DND-41 (cell line): ENCODE data around the gene DDX39A.

Experiments used
- ATAC-seq: fragments of 200-7000 bp; cut with Tn5 transposase; 3 replicates; pipeline ENCODE4 v1.9.1; 2021; ENCODE audit warnings: low read depth; ENCODE audit not compliant: insufficient read depth
- DNase-seq: peaks from one replicate; pipeline ENCODE4 v3.0.0-alpha.2; 2020
- H2AFZ ChIP-seq: 2 replicates; pipeline ENCODE4 v1.6.0; 2012; ENCODE audit warnings: low read depth, low read length
- H3K27ac ChIP-seq: 2 replicates; pipeline ENCODE4 v1.5.1; 2012; ENCODE audit warnings: low read length, inconsistent platforms
- H3K27me3 ChIP-seq: fragments of 200-600 bp; sonication (generic); 2 replicates; pipeline ENCODE4 v1.6.0; 2012; ENCODE audit warnings: low read length, mild to moderate bottlenecking, inconsistent platforms; ENCODE audit not compliant: insufficient read depth, poor library complexity
- H3K36me3 ChIP-seq: 2 replicates; pipeline ENCODE4 v1.5.1; 2012; ENCODE audit warnings: low read length, inconsistent platforms; ENCODE audit not compliant: insufficient read depth
- H3K4me1 ChIP-seq: 2 replicates; pipeline ENCODE4 v1.5.1; 2012; ENCODE audit warnings: mild to moderate bottlenecking, low read length; ENCODE audit not compliant: insufficient read depth
- H3K4me2 ChIP-seq: 2 replicates; pipeline ENCODE4 v1.6.0; 2012; ENCODE audit warnings: mild to moderate bottlenecking, moderate library complexity, low read length, inconsistent platforms; ENCODE audit not compliant: insufficient read depth
- H3K4me3 ChIP-seq, 2 experiments: fragments of 200-600 bp in 1 of 2; shearing (Covaris generic) in 1 of 2; 2 replicates each; pipeline ENCODE4 v1.5.1; 2012 to 2016; ENCODE audit warnings: inconsistent platforms in 2 of 2, low read length in 2 of 2, mild to moderate bottlenecking in 2 of 2, low read depth in 1 of 2, moderate library complexity in 1 of 2
- H3K79me2 ChIP-seq: 2 replicates; pipeline ENCODE4 v1.6.0; 2012; ENCODE audit warnings: low read length, inconsistent platforms; ENCODE audit not compliant: insufficient read depth
- H3K9ac ChIP-seq: 2 replicates; pipeline ENCODE4 v1.6.0; 2012; ENCODE audit warnings: low read depth, mild to moderate bottlenecking, inconsistent platforms, low read length, moderate library complexity
- H3K9me3 ChIP-seq: 2 replicates; pipeline ENCODE4 v1.5.1; 2012; ENCODE audit warnings: low read length, moderate library complexity, mild to moderate bottlenecking, inconsistent platforms; ENCODE audit not compliant: insufficient read depth, severe bottlenecking
- H4K20me1 ChIP-seq: 2 replicates; pipeline ENCODE4 v1.6.0; 2012; ENCODE audit warnings: low read length; ENCODE audit not compliant: insufficient read depth
- CTCF ChIP-seq: IDR thresholded peaks from 2 replicates; pipeline ENCODE4 v1.5.1; 2012; ENCODE audit warnings: borderline replicate concordance, low read length, moderate library complexity, mild to moderate bottlenecking; ENCODE audit not compliant: poor library complexity, severe bottlenecking; ENCODE audit errors: extremely low read depth
- EZH2 ChIP-seq: IDR thresholded peaks from 3 replicates; pipeline ENCODE4 v1.6.1; 2012; ENCODE audit warnings: borderline replicate concordance, low read depth, mild to moderate bottlenecking, moderate library complexity, low read length, inconsistent platforms; ENCODE audit not compliant: severe bottlenecking

DDX39A gene

DNA sequence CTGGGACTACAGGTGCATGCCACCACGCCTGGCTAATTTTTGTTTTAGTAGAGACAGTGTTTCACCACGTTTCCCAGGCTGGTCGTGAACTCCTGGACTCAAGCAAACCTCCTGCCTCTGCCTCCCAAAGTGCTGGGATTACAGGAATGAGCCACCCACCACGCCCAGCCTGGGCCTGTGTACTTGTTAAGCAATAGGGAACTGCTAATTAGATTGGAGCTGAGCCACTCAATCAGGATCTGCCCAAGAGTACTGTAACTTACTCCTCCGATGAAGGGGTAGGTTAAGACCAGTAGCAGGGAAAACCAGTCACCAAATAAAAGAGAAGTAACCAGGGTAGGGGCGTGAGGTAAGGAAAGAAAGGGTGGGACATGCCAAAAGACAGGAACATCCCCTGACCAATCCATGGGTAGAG is 2.3 kb downstream of the DDX39A start:
- H3K4me3 ChIP-seq = peak overlapping the region in 1 of 2 experiments; percentile 75; a peak in 3 of 4 replicates
- no peaks in the 10 kb centered on the region for H3K9me3 ChIP-seq
- H3K36me3 ChIP-seq = peaks cover 54% of the 10 kb centered on the region
- DNase-seq = no peak
- peaks cover 63% of the 10 kb centered on the region for H4K20me1 ChIP-seq
- H3K27ac ChIP-seq = peak overlapping the region; percentile 50; the same call in 1 of the 2 replicates
- H3K4me1 ChIP-seq = peaks cover 47% of the 10 kb centered on the region
- H3K27me3 ChIP-seq = no peaks in the 10 kb centered on the region
- H2AFZ ChIP-seq = no peak overlapping the region
- peak overlapping the region; percentile 84 for H3K4me2 ChIP-seq
- peak overlapping the region; percentile 93 for H3K9ac ChIP-seq
- TF ChIP-seq EZH2 (no peak), CTCF (no peak)
- peaks cover 80% of the 10 kb centered on the region for H3K79me2 ChIP-seq
- no peak for ATAC-seq

DNA sequence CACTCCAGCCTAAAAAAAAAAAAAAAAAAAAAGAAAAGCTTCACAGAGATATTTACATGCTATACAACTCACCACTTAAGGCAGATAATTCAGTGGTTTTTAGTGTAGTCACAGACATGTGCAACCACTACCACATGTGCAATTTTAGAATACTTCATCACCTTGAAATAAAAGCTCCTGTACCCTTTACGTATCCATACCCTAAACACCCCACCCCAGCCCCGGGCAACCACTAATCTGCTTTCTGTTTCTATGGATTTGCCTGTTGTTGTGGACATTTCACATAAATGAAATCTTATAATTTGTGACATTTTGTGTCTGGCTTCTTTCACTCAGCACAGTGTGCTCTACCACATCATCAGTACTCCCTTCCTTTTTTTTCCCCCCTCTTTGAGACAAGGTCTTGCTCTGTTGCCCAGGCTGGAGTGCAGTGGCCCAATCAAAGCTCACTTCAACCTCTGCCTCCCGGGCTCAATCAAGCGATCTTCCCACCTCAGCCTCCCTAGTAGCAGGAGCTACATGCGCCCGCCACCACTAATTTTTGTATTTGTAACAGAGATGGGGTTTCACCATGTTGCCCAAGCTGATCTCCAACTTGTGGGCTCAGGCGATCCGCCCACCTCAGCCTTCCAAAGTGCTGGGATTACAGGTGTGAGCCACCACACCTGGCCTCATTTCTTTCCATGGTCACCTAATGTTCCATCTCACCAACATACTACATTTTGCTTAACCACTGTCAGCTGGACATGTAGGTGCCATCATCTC is 4.0 kb downstream of the DDX39A start:
- no peaks in the 10 kb centered on the region for H3K27me3 ChIP-seq
- no peak overlapping the region for H3K4me3 ChIP-seq
- peaks cover 45% of the 10 kb centered on the region for H3K4me1 ChIP-seq
- ATAC-seq = no peak
- TF ChIP-seq CTCF (no peak), EZH2 (no peak)
- H3K27ac ChIP-seq = no peak overlapping the region
- no peak overlapping the region for H3K9ac ChIP-seq
- peaks cover 72% of the 10 kb centered on the region for H3K36me3 ChIP-seq
- peaks cover 95% of the 10 kb centered on the region for H3K79me2 ChIP-seq
- no peak overlapping the region for H2AFZ ChIP-seq
- no peak for DNase-seq
- peaks cover 80% of the 10 kb centered on the region for H4K20me1 ChIP-seq
- H3K9me3 ChIP-seq = no peaks in the 10 kb centered on the region
- peak overlapping the region; percentile 84; the same call in 1 of the 2 replicates for H3K4me2 ChIP-seq

- no peak for TF ChIP-seq EZH2
- no peak for TF ChIP-seq CTCF
- Histone ChIP-seq H3K79me2 (peaks cover 91% of the 10 kb centered on the region), H4K20me1 (peaks cover 94% of the 10 kb centered on the region), H3K4me3 (no peak overlapping the region), H3K9ac (no peak overlapping the region), H3K36me3 (peaks cover 85% of the 10 kb centered on the region), H3K4me2 (no peak overlapping the region), H2AFZ (no peak overlapping the region), H3K9me3 (no peaks in the 10 kb centered on the region), H3K27me3 (no peaks in the 10 kb centered on the region), H3K4me1 (peaks cover 38% of the 10 kb centered on the region), H3K27ac (no peak overlapping the region)
- ATAC-seq = no peak
- no peak for DNase-seq
Observed at GRCh38 chr19:14413693-14414181, 5.4 kb downstream of the DDX39A start.
